GM18511 (cell line): ENCODE measurements around the gene LSP1.

ENCODE experiments used
- ATAC-seq: cut with Tn5 transposase; IDR thresholded peaks from one replicate; pipeline ENCODE4 v1.9.1; 2021; ENCODE audit warnings: mild to moderate bottlenecking, moderate library complexity; ENCODE audit not compliant: unreplicated experiment

LSP1 gene

DNA sequence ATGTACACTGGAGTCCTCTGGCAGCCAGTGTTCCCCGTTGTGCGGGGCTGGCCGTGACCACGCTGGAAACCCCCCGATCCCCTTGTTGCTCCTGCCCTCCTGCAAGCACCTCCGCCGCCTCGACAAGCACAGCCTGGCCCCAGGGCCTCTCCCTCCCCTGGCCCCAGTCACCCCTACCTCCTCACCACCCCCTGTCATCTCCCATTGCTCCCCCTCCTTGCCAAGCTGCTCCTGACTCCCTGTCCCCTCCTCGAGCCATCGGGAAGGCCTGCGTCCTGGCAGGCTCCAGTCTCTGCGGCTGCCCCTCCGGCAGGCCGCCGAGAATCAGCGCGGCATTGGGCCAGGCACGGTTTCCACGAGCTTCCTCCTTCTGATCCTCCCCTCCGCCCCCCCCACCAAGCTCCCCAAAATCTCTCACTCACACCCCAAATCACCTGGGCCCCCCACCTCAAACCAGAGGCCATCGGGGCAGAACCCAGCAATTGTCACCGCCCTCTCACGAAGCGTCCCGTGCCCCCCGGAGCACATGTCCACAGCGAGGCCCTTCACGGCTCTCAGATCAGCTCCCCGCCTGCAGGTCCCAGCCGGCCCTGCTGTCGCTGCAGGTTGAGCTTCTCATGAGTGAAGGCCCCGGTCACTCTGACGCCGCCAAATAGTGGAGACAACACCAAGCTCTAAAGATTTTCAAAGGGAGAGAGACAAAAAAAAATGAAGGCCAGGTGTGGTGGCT is 5.7 kb upstream of the LSP1 start:
- ATAC-seq: no peak

- no peak for ATAC-seq
These were observed 4.8 kb upstream of the LSP1 start for GRCh38 chr11:1847926-1848639.

- no peak for ATAC-seq
These were observed 4.0 kb upstream of the LSP1 start for GRCh38 chr11:1848640-1849430.

DNA sequence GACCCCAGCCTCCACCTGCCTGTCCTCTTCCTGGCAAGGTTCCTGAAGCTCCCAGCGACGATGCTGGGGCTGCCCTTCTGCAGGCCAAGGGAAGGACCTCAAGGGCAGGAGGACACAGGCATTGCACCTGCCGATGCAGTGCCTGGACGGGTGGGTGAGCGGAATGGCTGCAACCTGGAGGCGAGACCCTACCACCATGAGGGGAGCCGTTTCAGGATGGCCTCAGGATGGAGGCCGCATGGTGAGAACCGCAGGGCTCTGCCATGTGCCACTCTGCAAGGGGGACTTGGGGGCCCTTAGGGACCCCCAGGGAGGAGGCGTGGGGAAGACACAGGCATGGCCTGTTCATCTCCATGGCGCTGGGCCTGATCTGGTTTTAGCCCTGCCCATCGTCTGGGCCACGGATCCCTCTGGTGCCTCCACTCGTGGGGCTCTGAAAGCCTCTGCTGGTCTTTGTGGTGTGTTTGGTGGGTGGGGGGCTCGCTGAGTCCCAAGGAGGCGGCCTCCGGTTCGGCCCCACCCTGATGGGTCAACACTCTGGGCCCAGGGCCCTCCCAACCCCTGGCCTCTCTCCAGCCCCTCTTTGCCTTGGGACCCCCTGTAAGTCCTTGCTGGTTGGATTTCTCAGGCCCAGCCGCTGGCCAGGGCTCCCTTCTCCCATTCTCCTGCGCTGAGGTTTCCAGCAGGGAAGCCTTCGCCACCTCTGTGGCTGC is 1.3 kb upstream of the LSP1 start:
- no peak for ATAC-seq

DNA sequence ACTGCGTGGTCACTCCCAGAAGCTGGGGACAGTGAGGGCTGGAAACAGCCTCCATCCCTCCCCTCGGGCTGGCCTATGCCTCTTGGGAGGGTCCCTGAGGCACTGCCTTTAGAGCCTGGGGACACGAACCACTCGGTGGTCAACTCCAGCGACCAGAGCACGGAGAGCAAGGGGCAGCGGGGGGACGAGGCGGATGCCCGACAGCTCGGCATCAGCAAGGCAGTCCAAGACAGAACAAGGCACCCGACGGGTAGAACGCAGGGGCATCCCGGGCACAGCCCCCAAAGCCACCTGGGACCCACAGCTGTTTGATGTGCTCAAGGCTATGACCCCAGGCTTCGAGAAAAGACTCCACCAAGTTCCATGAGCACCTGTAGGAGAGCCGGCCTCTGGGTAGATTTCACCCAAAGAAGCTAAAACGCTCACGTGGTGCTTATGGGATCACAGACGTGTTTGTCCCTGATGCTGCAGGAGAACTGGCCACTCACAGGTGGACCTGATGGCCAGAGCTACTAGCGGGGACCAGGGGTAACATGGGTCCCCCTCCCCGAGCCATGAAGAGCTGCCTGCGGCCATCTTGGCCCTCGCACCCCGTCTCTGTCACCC is 510 bp upstream of the LSP1 start:
- ATAC-seq: no peak

GRCh38 chr11:1853376-1854131 is 670 bp downstream of the LSP1 start:
- no peak for ATAC-seq

DNA sequence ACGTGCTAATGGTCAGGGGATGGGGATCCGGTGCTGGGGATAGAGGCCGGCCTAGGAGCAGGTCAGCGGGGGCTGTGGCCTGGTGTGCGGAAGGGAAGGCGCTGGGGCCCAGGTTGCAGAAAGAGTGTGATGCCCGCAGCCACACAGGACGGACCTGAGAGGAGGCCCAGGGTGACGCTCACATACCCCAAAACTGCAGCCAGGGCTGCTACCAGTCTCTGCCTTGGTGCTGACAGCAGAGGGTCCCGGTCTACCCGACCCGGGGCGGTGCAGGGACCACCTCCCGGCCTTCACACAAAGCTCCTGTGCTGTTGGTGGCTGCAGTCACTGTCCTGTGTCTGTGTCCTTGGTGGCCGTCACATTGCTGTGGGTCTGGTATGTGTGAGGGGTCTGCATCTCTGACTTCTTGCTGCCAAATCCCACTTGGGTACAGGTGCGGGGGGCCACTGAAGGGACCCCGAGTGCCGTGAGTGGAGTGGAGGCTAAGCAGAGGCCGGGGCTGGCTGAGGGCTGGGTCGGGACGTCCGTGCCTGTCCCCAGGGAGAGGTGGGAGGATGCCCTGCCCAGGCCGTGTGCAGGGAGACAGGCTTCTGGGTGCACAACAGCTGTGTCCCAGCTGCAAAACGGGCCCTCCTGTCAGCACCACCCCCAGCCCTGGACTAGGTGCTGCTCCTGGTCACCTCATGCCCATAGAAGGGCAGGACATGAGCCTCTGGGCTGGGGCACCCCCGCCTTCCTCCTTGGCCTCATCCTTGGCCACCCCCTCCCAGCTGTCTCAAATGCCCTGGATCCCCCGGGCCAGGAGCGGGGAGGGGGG is 1.5 kb downstream of the LSP1 start:
- ATAC-seq: peak; percentile 34

- peak; percentile 46 for ATAC-seq
These were observed 2.3 kb downstream of the LSP1 start for GRCh38 chr11:1854949-1855885.

- ATAC-seq: no peak
These were observed 3.0 kb downstream of the LSP1 start for GRCh38 chr11:1855886-1856265.

- ATAC-seq: no peak
These were observed 3.6 kb downstream of the LSP1 start for GRCh38 chr11:1856306-1857005.

GRCh38 chr11:1857064-1857463 is 4.2 kb downstream of the LSP1 start:
- no peak for ATAC-seq

DNA sequence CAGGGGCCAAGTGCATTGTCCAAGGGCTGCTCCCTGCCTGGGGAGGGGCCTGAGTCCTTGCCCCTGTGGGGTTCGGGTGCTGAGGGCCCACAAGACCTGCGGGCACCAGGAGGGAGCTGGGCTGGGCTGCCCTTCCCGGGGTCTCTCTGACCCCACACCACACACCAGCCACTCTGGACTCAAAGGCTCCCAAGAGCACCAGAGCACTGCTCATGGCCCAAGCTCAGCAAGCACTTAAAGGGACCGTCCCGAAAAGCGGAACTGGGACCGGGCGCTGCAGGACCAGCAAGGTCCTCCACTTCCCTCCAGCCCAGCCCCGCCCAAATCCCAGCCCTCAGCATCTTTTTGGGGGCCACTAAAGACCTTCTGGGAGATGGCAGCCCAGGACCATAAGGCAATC is 5.3 kb downstream of the LSP1 start:
- ATAC-seq: no peak

DNA sequence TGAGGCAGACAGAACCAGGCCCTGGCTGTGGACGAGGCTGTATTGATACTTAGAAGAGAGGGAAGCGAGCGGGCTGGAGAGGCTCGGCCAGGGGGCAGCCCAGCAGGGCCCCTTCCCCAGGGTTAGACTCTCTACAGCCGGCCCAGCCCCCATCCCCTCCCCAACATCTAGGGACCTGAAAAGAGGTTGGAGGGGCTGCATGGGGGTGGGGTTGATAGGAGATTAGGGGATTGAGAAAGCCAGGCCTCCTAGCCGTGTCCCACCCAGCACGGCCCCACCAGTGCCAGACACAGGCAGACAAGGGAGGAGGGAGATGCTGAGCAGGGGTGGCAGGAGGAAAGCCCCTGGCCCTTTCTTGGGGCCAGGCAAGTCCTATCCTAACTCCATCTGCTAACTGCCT is 5.7 kb downstream of the LSP1 start:
- ATAC-seq: no peak

- no peak for ATAC-seq
These were observed 6.1 kb downstream of the LSP1 start for GRCh38 chr11:1859004-1859403.

- ATAC-seq: no peak
These were observed 7.2 kb downstream of the LSP1 start for GRCh38 chr11:1860108-1860507.

- ATAC-seq: no peak
These were observed 8.8 kb downstream of the LSP1 start for GRCh38 chr11:1861435-1862411.
